Mesenchymal stem cell (in vitro differentiated cells and primary cell): ENCODE data around the gene GLI3.

Experiments
- DNase-seq: peaks from one replicate; pipeline ENCODE4 v3.0.0-alpha.2; 2013
- H2AFZ ChIP-seq: one replicate; pipeline ENCODE4 v1.6.1; 2013; ENCODE audit warnings: low read depth, mild to moderate bottlenecking, control low read depth, inconsistent platforms, low read length, moderate library complexity
- H2AK5ac ChIP-seq: 2 replicates; pipeline ENCODE4 v1.6.1; 2013; ENCODE audit warnings: low read length, moderate library complexity, mild to moderate bottlenecking, inconsistent platforms; ENCODE audit not compliant: severe bottlenecking
- H2BK120ac ChIP-seq: one replicate; pipeline ENCODE4 v1.6.1; 2013; ENCODE audit warnings: low read depth, mild to moderate bottlenecking, inconsistent platforms, low read length, moderate library complexity
- H2BK12ac ChIP-seq, 2 experiments: one replicate each; pipeline ENCODE4 v1.6.1; 2013; ENCODE audit warnings: inconsistent platforms in 2 of 2, low read length in 2 of 2, mild to moderate bottlenecking in 2 of 2, moderate library complexity in 2 of 2, control low read depth in 1 of 2
- H2BK15ac ChIP-seq: one replicate; pipeline ENCODE4 v1.6.1; 2013; ENCODE audit warnings: mild to moderate bottlenecking, low read depth, inconsistent platforms; ENCODE audit not compliant: poor library complexity, severe bottlenecking
- H2BK5ac ChIP-seq: 2 replicates; pipeline ENCODE4 v1.6.1; 2013; ENCODE audit warnings: low read depth, mild to moderate bottlenecking, low read length, control low read depth, inconsistent platforms; ENCODE audit not compliant: poor library complexity, severe bottlenecking
- H3K14ac ChIP-seq, 2 experiments: one replicate each; pipeline ENCODE4 v1.6.1; 2013; ENCODE audit warnings: inconsistent platforms in 2 of 2, low read length in 2 of 2, control low read depth in 1 of 2, mild to moderate bottlenecking in 1 of 2, moderate library complexity in 1 of 2
- H3K18ac ChIP-seq, 2 experiments: one replicate each; pipeline ENCODE4 v1.6.1; 2013; ENCODE audit warnings: inconsistent platforms in 2 of 2, low read length in 2 of 2, control low read depth in 1 of 2, low read depth in 1 of 2, mild to moderate bottlenecking in 1 of 2
- H3K23ac ChIP-seq, 2 experiments: one replicate each; pipeline ENCODE4 v1.6.1; 2013; ENCODE audit warnings: inconsistent platforms in 2 of 2, low read length in 2 of 2, mild to moderate bottlenecking in 2 of 2, moderate library complexity in 2 of 2, control low read depth in 1 of 2
- H3K27ac ChIP-seq: 2 replicates; pipeline ENCODE4 v1.5.1; 2013; ENCODE audit warnings: mild to moderate bottlenecking, moderate library complexity, low read length, control low read depth, inconsistent platforms; ENCODE audit not compliant: poor library complexity, severe bottlenecking
- H3K27me3 ChIP-seq, 2 experiments: 2 replicates each; pipeline versions ENCODE4 v1.6.1 to v1.7.0; 2013; ENCODE audit warnings: low read length in 2 of 2, mild to moderate bottlenecking in 2 of 2, moderate library complexity in 2 of 2, control low read depth in 1 of 2, inconsistent platforms in 1 of 2; ENCODE audit not compliant: control insufficient read depth in 1 of 2, insufficient read depth in 1 of 2
- H3K36me3 ChIP-seq, 2 experiments: 2 replicates each; pipeline versions ENCODE4 v1.6.1 to v1.7.0; 2013; ENCODE audit warnings: low read length in 2 of 2, control low read depth in 1 of 2, inconsistent platforms in 1 of 2, low read depth in 1 of 2, mild to moderate bottlenecking in 1 of 2; ENCODE audit not compliant: insufficient read depth in 2 of 2, control insufficient read depth in 1 of 2
- H3K4ac ChIP-seq, 2 experiments: one replicate each; pipeline ENCODE4 v1.6.1; 2013; ENCODE audit warnings: inconsistent platforms in 2 of 2, low read length in 2 of 2, mild to moderate bottlenecking in 2 of 2, moderate library complexity in 2 of 2, control low read depth in 1 of 2, low read depth in 1 of 2
- H3K4me1 ChIP-seq: 2 replicates; pipeline ENCODE4 v1.6.1; 2013; ENCODE audit warnings: low read depth, low read length, control low read depth; ENCODE audit not compliant: control insufficient read depth, insufficient read depth
- H3K4me2 ChIP-seq: 2 replicates; pipeline ENCODE4 v1.6.1; 2013; ENCODE audit warnings: low read length, mild to moderate bottlenecking, inconsistent platforms; ENCODE audit not compliant: poor library complexity, severe bottlenecking
- H3K4me3 ChIP-seq, 2 experiments: 2 replicates each; pipeline versions ENCODE4 v1.5.1 to v1.7.0; 2013; ENCODE audit warnings: low read length in 2 of 2, mild to moderate bottlenecking in 2 of 2, control low read depth in 1 of 2, low read depth in 1 of 2; ENCODE audit not compliant: insufficient read depth in 1 of 2
- H3K79me1 ChIP-seq: replicated peaks from 2 replicates; pipeline ENCODE4 v1.6.1; 2013; ENCODE audit warnings: mild to moderate bottlenecking, control low read depth, low read length, inconsistent platforms; ENCODE audit not compliant: poor library complexity, severe bottlenecking
- H3K9ac ChIP-seq: 2 replicates; pipeline ENCODE4 v1.7.0; 2013; ENCODE audit warnings: mild to moderate bottlenecking, low read length, moderate library complexity
- H3K9me3 ChIP-seq: 2 replicates; pipeline ENCODE4 v1.7.0; 2013; ENCODE audit warnings: mild to moderate bottlenecking, low read length; ENCODE audit not compliant: control insufficient read depth
- H4K8ac ChIP-seq: one replicate; pipeline ENCODE4 v1.6.1; 2013; ENCODE audit warnings: inconsistent platforms, mild to moderate bottlenecking, low read length, moderate library complexity
- H4K91ac ChIP-seq: one replicate; pipeline ENCODE4 v1.6.1; 2013; ENCODE audit warnings: mild to moderate bottlenecking, low read length, inconsistent platforms
- WGBS: methylation state at CpG from one replicate; pipeline ENCODE4 v1.1.7; 2013; ENCODE audit warnings: mixed read lengths; 5-methylcytosine and 5-hydroxymethylcytosine counted together

The GLI3 gene

GRCh38 chr7:42035210-42035609 lies 201.8 kb downstream of the GLI3 start:
- H2AFZ ChIP-seq = no peak overlapping the region
- no peak overlapping the region for H3K18ac ChIP-seq
- no peak overlapping the region for H3K23ac ChIP-seq
- no peak for DNase-seq
- H3K79me1 ChIP-seq = no peaks in the 10 kb centered on the region
- H3K4me1 ChIP-seq = no peaks in the 10 kb centered on the region
- H2AK5ac ChIP-seq = no peak overlapping the region
- no peak overlapping the region for H4K91ac ChIP-seq
- no peak overlapping the region for H2BK12ac ChIP-seq
- H3K27me3 ChIP-seq = no peaks in the 10 kb centered on the region
- H3K4me3 ChIP-seq = no peak overlapping the region
- H4K8ac ChIP-seq = no peak overlapping the region
- no peak overlapping the region for H3K4ac ChIP-seq
- no peaks in the 10 kb centered on the region for H3K9me3 ChIP-seq
- no peak overlapping the region for H3K4me2 ChIP-seq
- no peak overlapping the region for H2BK15ac ChIP-seq
- WGBS = 85% methylated on average over 3 of the region's 3 CpGs
- H2BK5ac ChIP-seq = no peak overlapping the region
- H3K36me3 ChIP-seq = peaks cover 3 to 75% of the 10 kb centered on the region in 2 experiments
- no peak overlapping the region for H3K14ac ChIP-seq
- no peak overlapping the region for H3K27ac ChIP-seq
- H3K9ac ChIP-seq = peak overlapping the region; percentile 73
- no peak overlapping the region for H2BK120ac ChIP-seq

GRCh38 chr7:42033480-42033879 lies 203.5 kb downstream of the GLI3 start:
- Histone ChIP-seq H3K14ac (no peak overlapping the region), H3K18ac (no peak overlapping the region), H3K9ac (no peak overlapping the region), H3K9me3 (no peaks in the 10 kb centered on the region), H2AFZ (no peak overlapping the region), H2BK120ac (no peak overlapping the region), H4K8ac (no peak overlapping the region), H3K36me3 (peaks cover 6 to 73% of the 10 kb centered on the region in 2 experiments), H3K4me3 (no peak overlapping the region), H3K27me3 (no peaks in the 10 kb centered on the region), H2BK5ac (no peak overlapping the region), H2BK12ac (no peak overlapping the region), H3K23ac (no peak overlapping the region), H2AK5ac (no peak overlapping the region), H3K79me1 (no peaks in the 10 kb centered on the region), H3K4me1 (no peaks in the 10 kb centered on the region), H2BK15ac (no peak overlapping the region), H3K4me2 (no peak overlapping the region), H3K4ac (no peak overlapping the region), H4K91ac (no peak overlapping the region), H3K27ac (no peak overlapping the region)
- DNase-seq = no peak

GRCh38 chr7:42029405-42029804 lies 207.6 kb downstream of the GLI3 start:
- Histone ChIP-seq H3K79me1 (no peaks in the 10 kb centered on the region), H3K23ac (no peak overlapping the region), H3K4me1 (no peaks in the 10 kb centered on the region), H2BK5ac (no peak overlapping the region), H2AK5ac (no peak overlapping the region), H3K14ac (no peak overlapping the region), H3K4me3 (no peak overlapping the region), H4K8ac (no peak overlapping the region), H2BK12ac (no peak overlapping the region), H3K9ac (no peak overlapping the region), H2BK15ac (no peak overlapping the region), H2AFZ (no peak overlapping the region), H3K9me3 (no peaks in the 10 kb centered on the region), H4K91ac (no peak overlapping the region), H2BK120ac (no peak overlapping the region), H3K4me2 (no peak overlapping the region), H3K27me3 (no peaks in the 10 kb centered on the region), H3K4ac (no peak overlapping the region), H3K36me3 (peaks cover 15 to 75% of the 10 kb centered on the region in 2 experiments), H3K27ac (no peak overlapping the region), H3K18ac (no peak overlapping the region)
- 84% methylated on average over 6 of the region's 6 CpGs for WGBS
- no peak for DNase-seq

GRCh38 chr7:42027521-42027920 lies 209.5 kb downstream of the GLI3 start:
- Histone ChIP-seq H2BK5ac (no peak overlapping the region), H3K18ac (no peak overlapping the region), H3K36me3 (peaks cover 21 to 75% of the 10 kb centered on the region in 2 experiments), H3K9ac (no peak overlapping the region), H3K4me3 (no peak overlapping the region), H3K4ac (no peak overlapping the region), H2BK15ac (no peak overlapping the region), H3K27ac (no peak overlapping the region), H3K4me2 (no peak overlapping the region), H3K4me1 (no peaks in the 10 kb centered on the region), H3K79me1 (no peaks in the 10 kb centered on the region), H3K14ac (no peak overlapping the region), H4K91ac (no peak overlapping the region), H3K23ac (no peak overlapping the region), H2BK12ac (no peak overlapping the region), H3K9me3 (no peaks in the 10 kb centered on the region), H4K8ac (no peak overlapping the region), H3K27me3 (no peaks in the 10 kb centered on the region), H2BK120ac (no peak overlapping the region), H2AK5ac (no peak overlapping the region), H2AFZ (no peak overlapping the region)
- WGBS = 70% methylated on average over 3 of the region's 3 CpGs
- DNase-seq = no peak
